Muscle of leg (tissue), 11 donors: ENCODE data around the gene HSPBAP1. TPM values are rescaled to one million over a fixed set of nuclear protein-coding genes. Genes with fewer than 3 reads are reported as not detected.
"Not testable (repeated sequence)": the region's sequence is repeated elsewhere in the genome, so short reads cannot be mapped to it uniquely, and the experiment has no call there.

Source experiments
- DNase-seq: peaks from one replicate; pipeline ENCODE4 v3.0.0; 2013
- H3K27ac ChIP-seq: one replicate; pipeline ENCODE4 v1.5.1; 2013; ENCODE audit warnings: mild to moderate bottlenecking, low read length, control low read depth
- H3K27me3 ChIP-seq: one replicate; pipeline ENCODE4 v1.6.1; 2013; ENCODE audit warnings: low read length; ENCODE audit not compliant: control insufficient read depth, insufficient read depth
- H3K36me3 ChIP-seq: one replicate; pipeline ENCODE4 v1.6.1; 2013; ENCODE audit warnings: low read length; ENCODE audit not compliant: control insufficient read depth, insufficient read depth
- H3K4me1 ChIP-seq: one replicate; pipeline ENCODE4 v1.6.1; 2013; ENCODE audit warnings: low read length; ENCODE audit not compliant: control insufficient read depth, insufficient read depth
- H3K4me3 ChIP-seq: one replicate; pipeline ENCODE4 v1.5.1; 2013; ENCODE audit warnings: low read length, control low read depth
- H3K9me3 ChIP-seq: replicated peaks from 2 replicates; pipeline ENCODE4 v1.6.1; 2013; ENCODE audit warnings: low read depth, low read length; ENCODE audit not compliant: control insufficient read depth
- WGBS: methylation state at CpG from one replicate; pipeline ENCODE4 v1.1.5; 2013; ENCODE audit warnings: missing lambda C conversion rate; ENCODE audit not compliant: insufficient coverage; 5-methylcytosine and 5-hydroxymethylcytosine counted together
- polyA plus RNA-seq, 8 donors: library from polyadenylated mRNA; unstranded; fragments of 120-200 nt; gene quantifications; one replicate each; pipeline versions ENCODE4 v1.2.1 to v1.2.3, GENCODE V29; 2013; ENCODE audit warnings: inconsistent platforms in 1 of 8, low replicate concordance in 1 of 8; ENCODE audit not compliant: insufficient read length in 8 of 8, insufficient read depth in 1 of 8
- total RNA-seq: library from RNA; stranded (reverse); fragments of 120-200 nt; gene quantifications from one replicate; pipeline ENCODE4 v1.2.4, GENCODE V29; 2013

The HSPBAP1 gene
- total and polyA plus RNA-seq, 9 donors, result 4.5 to 8.2 (median 5.7) TPM

GRCh38 chr3:122719273-122719921 lies 74.2 kb downstream of the HSPBAP1 start:
- H3K9me3 ChIP-seq, result no peaks in the 10 kb centered on the region
- no peak overlapping the region for H3K27ac ChIP-seq
- peaks cover 61% of the 10 kb centered on the region for H3K36me3 ChIP-seq
- 86% methylated on average over 1 of the region's 3 CpGs for WGBS
- H3K4me1 ChIP-seq, result no peaks in the 10 kb centered on the region
- no peak for DNase-seq
- H3K4me3 ChIP-seq, result no peak overlapping the region
- H3K27me3 ChIP-seq, result no peaks in the 10 kb centered on the region

- Histone ChIP-seq H3K4me3 (no peak overlapping the region), H3K27ac (no peak overlapping the region), H3K27me3 (no peaks in the 10 kb centered on the region), H3K36me3 (peaks cover 65% of the 10 kb centered on the region), H3K4me1 (no peaks in the 10 kb centered on the region), H3K9me3 (no peaks in the 10 kb centered on the region)
- WGBS, result 94% methylated on average over 3 of the region's 4 CpGs
- DNase-seq, result no peak
These were observed 77.0 kb downstream of the HSPBAP1 start for GRCh38 chr3:122716667-122717066.

GRCh38 chr3:122714273-122714672 lies 79.4 kb downstream of the HSPBAP1 start:
- Histone ChIP-seq H3K36me3 (peaks cover 52% of the 10 kb centered on the region), H3K27me3 (no peaks in the 10 kb centered on the region), H3K4me1 (no peaks in the 10 kb centered on the region), H3K4me3 (no peak overlapping the region), H3K9me3 (no peaks in the 10 kb centered on the region), H3K27ac (no peak overlapping the region)
- no peak for DNase-seq
- WGBS, result no CpG with 5 or more reads among the region's 3 CpGs

- WGBS, result no CpG with 5 or more reads among the region's 1 CpG
- H3K27ac ChIP-seq, H3K4me3 ChIP-seq, H3K9me3 ChIP-seq, H3K4me1 ChIP-seq, DNase-seq, H3K27me3 ChIP-seq: not testable (repeated sequence)
- peaks cover 23% of the 10 kb centered on the region for H3K36me3 ChIP-seq
These were observed 82.9 kb downstream of the HSPBAP1 start for GRCh38 chr3:122710616-122711251.

- no peaks in the 10 kb centered on the region for H3K4me1 ChIP-seq
- DNase-seq, result no peak
- no peaks in the 10 kb centered on the region for H3K9me3 ChIP-seq
- H3K27me3 ChIP-seq, result no peaks in the 10 kb centered on the region
- no peak overlapping the region for H3K27ac ChIP-seq
- peaks cover 32% of the 10 kb centered on the region for H3K36me3 ChIP-seq
- H3K4me3 ChIP-seq, result no peak overlapping the region
- WGBS, result no CpG with 5 or more reads among the region's 1 CpG
These were observed 88.3 kb downstream of the HSPBAP1 start for GRCh38 chr3:122705379-122705778.

- Histone ChIP-seq H3K36me3 (peaks cover 52% of the 10 kb centered on the region), H3K4me1 (no peaks in the 10 kb centered on the region), H3K4me3 (no peak overlapping the region), H3K27ac (no peak overlapping the region), H3K27me3 (no peaks in the 10 kb centered on the region), H3K9me3 (no peaks in the 10 kb centered on the region)
- WGBS, result no CpG with 5 or more reads among the region's 2 CpGs
- DNase-seq, result no peak
These were observed 93.4 kb downstream of the HSPBAP1 start for GRCh38 chr3:122700193-122700592.

- peak; percentile 6 for DNase-seq
- H3K4me1 ChIP-seq, result no peaks in the 10 kb centered on the region
- no peaks in the 10 kb centered on the region for H3K9me3 ChIP-seq
- peaks cover 53% of the 10 kb centered on the region for H3K36me3 ChIP-seq
- WGBS, result no CpG with 5 or more reads among the region's 2 CpGs
- H3K27ac ChIP-seq, result no peak overlapping the region
- H3K4me3 ChIP-seq, result no peak overlapping the region
- no peaks in the 10 kb centered on the region for H3K27me3 ChIP-seq
These were observed 95.5 kb downstream of the HSPBAP1 start for GRCh38 chr3:122697952-122698620.

GRCh38 chr3:122695927-122696561 lies 97.6 kb downstream of the HSPBAP1 start:
- Histone ChIP-seq H3K27me3 (no peaks in the 10 kb centered on the region), H3K4me3 (no peak overlapping the region), H3K27ac (no peak overlapping the region), H3K36me3 (peaks cover 56% of the 10 kb centered on the region), H3K4me1 (no peaks in the 10 kb centered on the region), H3K9me3 (no peaks in the 10 kb centered on the region)
- DNase-seq, result no peak

- Histone ChIP-seq H3K36me3 (peaks cover 52% of the 10 kb centered on the region), H3K9me3 (no peaks in the 10 kb centered on the region), H3K27me3 (no peaks in the 10 kb centered on the region), H3K27ac (no peak overlapping the region), H3K4me1 (no peaks in the 10 kb centered on the region), H3K4me3 (no peak overlapping the region)
- no peak for DNase-seq
- 73% methylated on average over 4 of the region's 7 CpGs for WGBS
These were observed 98.7 kb downstream of the HSPBAP1 start for GRCh38 chr3:122694966-122695365.

GRCh38 chr3:122692674-122693073 lies 101.0 kb downstream of the HSPBAP1 start:
- Histone ChIP-seq H3K9me3 (no peaks in the 10 kb centered on the region), H3K4me3 (no peak overlapping the region), H3K27ac (no peak overlapping the region), H3K36me3 (peaks cover 40% of the 10 kb centered on the region), H3K4me1 (no peaks in the 10 kb centered on the region), H3K27me3 (no peaks in the 10 kb centered on the region)
- no CpG with 5 or more reads among the region's 3 CpGs for WGBS
- no peak for DNase-seq
